Measurements from ENCODE around the gene ZNF358. TPM values are rescaled to one million over a fixed set of nuclear protein-coding genes. Genes with fewer than 3 reads are reported as not detected.

ZNF358 gene
- total and polyA plus RNA-seq, 2 of the 13 experiments (the other 11 are each of a cell fraction or from before 2014, with no cell fraction given): 9.1 to 37.0 TPM

- TF ChIP-seq CREM (IDR thresholded peaks at IDR 0.05) (peak; percentile 37), CREM (CRISPR knock-in tag; IDR thresholded peaks at IDR 0.05) (no peak), ZNF547 (CRISPR knock-in tag; IDR thresholded peaks at IDR 0.05) (no peak), BORCS8-MEF2B (CRISPR knock-in tag; IDR thresholded peaks at IDR 0.05) (peak; percentile 80), PRMT3 (CRISPR knock-in tag; IDR thresholded peaks at IDR 0.05; ENCODE audit: borderline replicate concordance, low read depth) (no peak), POLR2G (IDR thresholded peaks at IDR 0.05; ENCODE audit: low read depth, low read length) (no peak), MEIS1 (CRISPR knock-in tag; IDR thresholded peaks at IDR 0.05; ENCODE audit: borderline replicate concordance) (peak; percentile 79; the same call in 1 of the 2 replicates), ZSCAN29 (CRISPR knock-in tag; conservative IDR thresholded peaks at IDR 0.05) (no peak), XBP1 (CRISPR knock-in tag; IDR thresholded peaks at IDR 0.05) (no peak; the same call in 1 of the 2 replicates), TGIF2 (CRISPR knock-in tag; IDR thresholded peaks at IDR 0.05) (peak; percentile 98), MAZ (IDR thresholded peaks at IDR 0.05; ENCODE audit: borderline replicate concordance, low read depth, low read length) (peak; percentile 25; the same call in 1 of the 2 replicates), MAZ (CRISPR knock-in tag; IDR thresholded peaks at IDR 0.05; ENCODE audit: low read depth) (peak; percentile 86), MTA3 (CRISPR knock-in tag; IDR thresholded peaks at IDR 0.05) (no peak), PAWR (CRISPR knock-in tag; IDR thresholded peaks at IDR 0.05; ENCODE audit: borderline replicate concordance) (no peak; the same call in 1 of the 2 replicates), NFAT5 (CRISPR knock-in tag; IDR thresholded peaks at IDR 0.05) (0 out of 2 replicates have a peak, but pooled peaks have one; percentile 24)
- TF ChIP-seq, protein P1, sequence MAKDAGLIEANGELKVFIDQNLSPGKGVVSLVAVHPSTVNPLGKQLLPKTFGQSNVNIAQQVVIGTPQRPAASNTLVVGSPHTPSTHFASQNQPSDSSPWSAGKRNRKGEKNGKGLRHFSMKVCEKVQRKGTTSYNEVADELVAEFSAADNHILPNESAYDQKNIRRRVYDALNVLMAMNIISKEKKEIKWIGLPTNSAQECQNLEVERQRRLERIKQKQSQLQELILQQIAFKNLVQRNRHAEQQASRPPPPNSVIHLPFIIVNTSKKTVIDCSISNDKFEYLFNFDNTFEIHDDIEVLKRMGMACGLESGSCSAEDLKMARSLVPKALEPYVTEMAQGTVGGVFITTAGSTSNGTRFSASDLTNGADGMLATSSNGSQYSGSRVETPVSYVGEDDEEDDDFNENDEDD (CRISPR knock-in tag; IDR thresholded peaks at IDR 0.05; ENCODE audit: borderline replicate concordance): peak; percentile 97
- TF ChIP-seq, protein P2, sequence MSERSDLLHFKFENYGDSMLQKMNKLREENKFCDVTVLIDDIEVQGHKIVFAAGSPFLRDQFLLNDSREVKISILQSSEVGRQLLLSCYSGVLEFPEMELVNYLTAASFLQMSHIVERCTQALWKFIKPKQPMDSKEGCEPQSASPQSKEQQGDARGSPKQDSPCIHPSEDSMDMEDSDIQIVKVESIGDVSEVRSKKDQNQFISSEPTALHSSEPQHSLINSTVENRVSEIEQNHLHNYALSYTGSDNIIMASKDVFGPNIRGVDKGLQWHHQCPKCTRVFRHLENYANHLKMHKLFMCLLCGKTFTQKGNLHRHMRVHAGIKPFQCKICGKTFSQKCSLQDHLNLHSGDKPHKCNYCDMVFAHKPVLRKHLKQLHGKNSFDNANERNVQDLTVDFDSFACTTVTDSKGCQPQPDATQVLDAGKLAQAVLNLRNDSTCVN (CRISPR knock-in tag; IDR thresholded peaks at IDR 0.05; ENCODE audit: borderline replicate concordance): no peak
Observed at GRCh38 chr19:7522072-7522922, 6.4 kb downstream of the ZNF358 start, which contains the start of gene MCOLN1 (continued).

Measured in HepG2 (cell line).